Central memory CD4-positive, alpha-beta T cell (primary cell): Measurements from ENCODE around the gene COL24A1.
"Not testable (repeated sequence)": the region's sequence is repeated elsewhere in the genome, so short reads cannot be mapped to it uniquely, and the experiment has no call there.

ENCODE experiments used
- DNase-seq: peaks from one replicate; pipeline ENCODE4 v3.0.0; 2022

The COL24A1 gene

DNA sequence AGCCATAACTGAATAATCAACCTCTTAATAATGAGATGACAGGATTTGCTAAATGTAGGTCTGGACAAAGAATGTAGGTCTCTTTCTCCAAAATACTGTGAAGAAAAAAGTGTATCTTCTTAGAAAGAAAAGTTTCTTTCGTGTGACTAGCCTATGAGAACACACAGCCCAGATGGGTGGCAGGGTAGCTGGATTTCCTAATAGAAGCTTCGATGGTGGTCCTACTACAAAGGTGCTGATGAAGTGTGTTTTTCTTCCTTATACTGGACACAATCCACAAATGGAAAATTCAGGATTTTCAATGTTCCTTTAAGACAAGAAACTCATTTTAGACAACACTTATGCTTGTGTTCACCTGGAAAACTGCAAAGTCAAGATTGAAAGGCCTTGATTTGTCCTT is 358.2 kb downstream of the COL24A1 start:
- no peak for DNase-seq

- not testable (repeated sequence) for DNase-seq
Observed at GRCh38 chr1:85777021-85777420, 379.6 kb downstream of the COL24A1 start.

DNA sequence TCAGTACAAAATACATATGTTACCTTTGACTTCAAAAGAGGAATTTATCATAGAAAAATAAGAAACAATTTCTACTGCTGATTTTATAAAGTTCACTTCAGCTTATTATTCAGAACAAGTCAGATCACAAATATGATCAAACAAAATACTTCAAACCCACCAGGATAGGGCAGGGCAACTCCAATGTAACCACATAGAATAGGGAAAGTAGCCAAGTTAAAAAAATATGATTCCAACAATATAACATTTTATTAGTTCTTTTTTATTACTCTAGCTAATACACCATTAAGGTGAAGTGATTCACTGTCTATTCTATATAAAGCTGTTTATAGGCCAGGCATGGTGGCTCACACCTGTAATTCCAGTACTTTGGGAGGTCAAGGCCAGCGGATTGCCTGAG is 393.8 kb downstream of the COL24A1 start:
- no peak for DNase-seq

- DNase-seq = no peak
Observed at GRCh38 chr1:85756864-85757263, 399.7 kb downstream of the COL24A1 start.

GRCh38 chr1:85748120-85748519 is 408.5 kb downstream of the COL24A1 start:
- DNase-seq = no peak

- DNase-seq = no peak
Observed at GRCh38 chr1:85746777-85747176, 409.8 kb downstream of the COL24A1 start.

DNA sequence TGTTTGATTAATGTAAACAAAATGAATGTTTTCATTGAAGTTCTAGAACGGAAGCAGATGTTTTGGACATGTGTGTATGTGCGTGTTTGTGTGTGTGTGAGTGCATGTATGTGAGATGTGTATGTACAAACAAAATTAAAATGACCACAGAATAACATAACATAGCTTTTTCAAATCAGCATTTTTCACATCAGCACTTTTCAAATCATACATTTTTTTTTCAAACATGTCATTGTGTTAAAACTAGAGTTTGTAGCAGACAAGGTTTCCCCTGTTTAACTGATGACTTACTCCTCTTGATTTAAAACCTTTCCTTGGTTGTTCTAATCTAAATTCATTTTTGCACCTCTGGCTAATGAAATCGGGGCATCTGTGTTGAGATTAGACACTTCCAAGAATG is 412.8 kb downstream of the COL24A1 start:
- DNase-seq = no peak

DNA sequence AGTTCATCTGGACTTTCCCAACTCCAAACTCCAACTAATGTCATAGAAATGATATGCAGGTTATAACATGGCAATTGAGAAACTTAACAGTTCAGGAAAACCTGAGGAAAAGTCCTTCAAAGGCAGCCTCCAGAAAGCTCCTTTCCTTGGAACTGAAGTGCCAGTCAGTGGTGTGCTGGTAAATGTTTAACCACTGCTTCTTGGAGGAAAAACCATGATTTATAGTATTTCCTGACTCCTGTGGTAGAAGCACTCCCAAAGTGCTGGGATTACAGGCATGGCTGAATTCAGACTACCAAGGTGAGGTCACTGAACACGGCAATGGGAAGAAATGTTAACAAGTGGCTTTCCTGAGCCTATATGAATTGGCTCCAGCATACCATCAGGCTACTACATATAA is 421.6 kb downstream of the COL24A1 start:
- DNase-seq = no peak

DNA sequence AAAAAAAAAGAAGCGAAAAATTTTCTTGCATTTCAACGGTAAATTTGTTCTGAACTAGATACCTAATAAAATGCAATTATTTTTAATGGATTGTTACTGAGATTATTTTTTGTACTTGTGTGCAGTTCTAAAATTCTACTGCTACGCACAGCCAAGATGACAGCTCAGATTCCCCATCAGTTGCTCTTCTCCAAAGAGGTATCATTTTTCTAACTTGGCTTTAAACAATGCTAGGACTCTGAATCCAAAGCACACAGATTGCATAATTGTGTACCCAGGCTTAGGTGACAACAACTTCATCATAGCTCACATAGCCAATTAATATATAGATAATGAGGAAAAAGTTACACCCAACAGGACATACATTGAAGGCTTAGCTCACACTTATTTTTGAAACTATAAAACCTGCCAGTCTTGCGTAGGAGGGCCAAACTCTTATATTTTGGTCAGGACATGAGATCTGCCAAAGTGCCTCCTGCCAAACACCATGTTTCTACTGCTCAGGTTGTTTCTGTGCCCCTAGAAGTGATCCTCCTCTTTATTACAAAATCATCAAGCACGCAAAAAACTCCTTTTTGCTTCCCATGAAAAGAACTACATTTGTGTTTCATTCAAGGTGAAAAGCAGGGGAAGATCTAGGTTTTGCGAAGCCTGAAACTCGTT is 437.8 kb downstream of the COL24A1 start:
- no peak for DNase-seq

- not testable (repeated sequence) for DNase-seq
Observed at GRCh38 chr1:85714418-85715114, 442.0 kb downstream of the COL24A1 start.

- no peak for DNase-seq
Observed at GRCh38 chr1:85708829-85709227, 447.7 kb downstream of the COL24A1 start.

GRCh38 chr1:85707990-85708828 is 448.4 kb downstream of the COL24A1 start, which contains the start of gene ZNHIT6:
Gene ZNHIT6 (minus strand): TSS chr1:85708433. CDS start chr1:85708284, 149 bp downstream.
- peak; percentile 90 for DNase-seq

DNA sequence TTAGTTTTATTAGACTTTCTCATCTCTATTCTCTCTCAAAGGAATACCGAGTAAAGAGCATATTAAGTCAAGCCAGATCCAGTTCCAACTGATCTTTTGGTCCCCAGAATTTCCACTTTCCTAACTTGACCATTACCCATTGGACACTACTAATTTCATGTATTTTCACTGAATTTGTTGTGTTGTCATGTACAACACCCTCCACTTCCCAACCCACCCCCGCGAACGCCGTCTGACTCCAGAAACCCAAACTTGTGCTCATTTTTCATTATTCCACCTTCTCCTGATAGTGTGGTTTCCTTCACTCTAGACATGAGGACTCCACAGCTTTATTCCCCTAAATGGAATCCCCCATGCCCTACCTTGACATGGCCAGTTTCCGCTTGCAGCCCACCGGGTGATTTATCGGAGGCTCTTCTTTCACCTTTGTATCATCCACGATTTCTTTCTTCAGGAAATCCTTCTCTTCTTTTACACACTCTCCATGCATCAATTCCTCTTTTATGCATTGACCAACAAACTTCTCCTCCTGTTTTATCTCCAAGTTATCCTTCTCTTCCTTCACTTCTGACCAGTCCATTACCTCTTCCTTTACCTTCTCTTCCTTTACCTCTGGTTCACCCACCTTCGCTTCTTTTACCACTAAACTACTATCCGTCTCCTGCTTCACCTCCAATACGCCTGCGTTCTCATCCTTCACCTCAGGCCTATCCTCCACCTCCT is 449.1 kb downstream of the COL24A1 start:
- DNase-seq = no peak

GRCh38 chr1:85705940-85706339 is 450.6 kb downstream of the COL24A1 start:
- DNase-seq = no peak

GRCh38 chr1:85700422-85700821 is 456.1 kb downstream of the COL24A1 start:
- DNase-seq = no peak

GRCh38 chr1:85697895-85698294 is 458.7 kb downstream of the COL24A1 start:
- no peak for DNase-seq

DNA sequence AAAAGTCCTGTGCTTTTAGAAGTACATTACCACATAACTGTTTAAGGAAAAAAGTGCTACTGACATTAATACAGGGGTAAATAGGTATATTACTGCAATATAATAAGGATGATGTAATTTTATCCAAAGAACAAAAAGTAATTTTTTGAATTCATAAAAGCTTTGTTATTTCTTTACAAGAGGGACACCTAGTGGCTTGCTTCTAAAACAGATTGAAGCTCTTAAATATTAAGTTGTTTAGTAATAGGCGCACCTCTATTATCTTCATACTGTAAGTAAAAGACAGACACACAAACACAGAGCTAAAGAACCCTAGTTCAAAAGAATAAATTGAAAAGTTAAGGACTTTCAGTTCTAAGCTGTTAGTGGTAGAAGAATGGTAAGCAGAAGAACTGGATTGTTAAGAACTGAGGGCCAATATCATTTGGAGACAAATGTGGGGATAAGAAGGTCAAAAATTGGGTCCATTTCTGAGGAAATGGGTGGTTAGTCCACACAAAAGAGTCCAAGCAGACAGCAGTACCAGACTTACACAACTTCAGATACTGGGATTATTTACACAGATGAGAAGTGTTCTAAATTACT is 463.8 kb downstream of the COL24A1 start:
- DNase-seq = no peak

DNA sequence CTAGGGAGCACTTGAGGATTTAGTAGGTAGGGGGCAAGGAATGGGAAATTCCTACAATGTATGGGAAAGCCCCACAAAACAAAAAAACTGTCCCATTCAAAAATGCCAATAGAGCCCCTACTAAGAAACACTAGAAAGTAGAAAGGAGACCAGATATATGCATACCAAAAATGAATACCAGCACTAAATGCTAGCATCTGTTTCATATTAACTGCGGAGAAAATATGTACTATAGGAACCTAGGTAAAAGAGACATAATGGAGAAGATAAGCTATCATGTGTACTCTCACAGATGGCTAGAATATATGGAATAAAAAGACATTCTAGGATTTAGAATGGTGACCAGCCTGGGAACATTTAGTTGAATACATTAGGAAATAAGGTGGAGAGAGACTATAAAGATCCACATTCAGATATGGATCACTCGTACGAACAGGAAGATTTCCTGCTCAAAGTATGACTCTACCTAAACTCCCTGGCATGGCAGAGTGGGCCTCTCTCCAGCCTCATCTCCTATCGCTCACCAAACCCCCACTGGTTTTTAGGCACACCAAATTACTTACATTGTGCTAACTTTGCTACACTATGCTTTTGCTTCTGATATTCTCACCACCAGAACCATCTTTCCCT is 466.7 kb downstream of the COL24A1 start:
- no peak for DNase-seq

GRCh38 chr1:85683292-85684025 is 473.1 kb downstream of the COL24A1 start:
- DNase-seq = no peak

DNA sequence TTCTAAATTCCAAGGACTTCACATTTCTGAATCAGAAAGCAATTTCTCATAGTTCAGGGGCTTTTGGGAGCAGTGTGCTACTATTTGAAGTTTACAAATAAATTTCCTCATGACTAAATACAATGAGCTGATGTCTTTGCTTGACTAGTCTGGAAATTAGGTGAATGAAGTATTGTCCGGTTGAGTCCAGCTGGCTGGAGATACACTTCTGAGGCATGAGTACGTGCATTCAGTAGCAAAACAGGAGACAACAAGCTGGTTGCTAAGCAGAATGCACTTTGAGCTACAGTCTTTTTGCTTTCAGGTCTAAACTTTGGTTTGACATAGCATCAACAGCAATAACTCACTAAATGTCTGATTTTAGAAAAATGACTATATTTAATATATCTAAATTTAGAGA is 475.5 kb downstream of the COL24A1 start:
- DNase-seq = no peak
